Measurements from ENCODE around the gene USB1. TPM values are rescaled to one million over a fixed set of nuclear protein-coding genes. Genes with fewer than 3 reads are reported as not detected.

The USB1 gene
- total and polyA plus RNA-seq, 4 donors: 24.9 to 41.3 (median 32.9) TPM

- intact Hi-C loops (cut with DNase I): loop anchor here in 1 of 2 donors (2.0 kb wide), 1 partner anchor 61 kb away; no protein-coding TSS in a partner anchor
- Histone ChIP-seq H3K4me3 (ENCODE audit: low read length in 2 of 2) (no peak overlapping the region), H3K4me1 (ENCODE audit: control insufficient read depth in 1 of 2, insufficient read depth in 2 of 2, low read length in 2 of 2) (no peaks in the 10 kb centered on the region), H3K9me3 (ENCODE audit: control insufficient read depth, low read length) (no peaks in the 10 kb centered on the region), H3K27me3 (ENCODE audit: control insufficient read depth in 1 of 2, insufficient read depth in 2 of 2, low read length in 1 of 2) (no peaks in the 10 kb centered on the region), H3K36me3 (ENCODE audit: control insufficient read depth in 1 of 2, insufficient read depth in 2 of 2, low read length in 1 of 2) (no peaks in the 10 kb centered on the region), H3K27ac (ENCODE audit: low read depth in 1 of 2, low read length in 2 of 2) (no peak overlapping the region)
- DNase-seq: no peak
- 92 to 93% methylated on average over 6 to 7 of the region's 7 CpGs for WGBS, 2 donors
- no peak for ATAC-seq (ENCODE audit: low FRiP score)
These were observed 42.5 kb downstream of the USB1 start for GRCh38 chr16:58043571-58044155.

- Histone ChIP-seq H3K27ac (ENCODE audit: low read depth in 1 of 2, low read length in 2 of 2) (no peak overlapping the region), H3K4me3 (ENCODE audit: low read length in 2 of 2) (no peak overlapping the region), H3K4me1 (ENCODE audit: control insufficient read depth in 1 of 2, insufficient read depth in 2 of 2, low read length in 2 of 2) (no peaks in the 10 kb centered on the region), H3K9me3 (ENCODE audit: control insufficient read depth, low read length) (no peaks in the 10 kb centered on the region), H3K27me3 (ENCODE audit: control insufficient read depth in 1 of 2, insufficient read depth in 2 of 2, low read length in 1 of 2) (no peaks in the 10 kb centered on the region), H3K36me3 (ENCODE audit: control insufficient read depth in 1 of 2, insufficient read depth in 2 of 2, low read length in 1 of 2) (no peaks in the 10 kb centered on the region)
- DNase-seq (no peak), ATAC-seq (ENCODE audit: low FRiP score) (no peak)
- intact Hi-C loops (cut with DNase I): no loop called here
- WGBS, 2 donors: 92 to 93% methylated on average over 9 of the region's 9 CpGs
These were observed 43.2 kb downstream of the USB1 start for GRCh38 chr16:58044266-58045019.

GRCh38 chr16:58045096-58045495, 43.9 kb downstream of the USB1 start:
- H3K27me3 ChIP-seq (ENCODE audit: control insufficient read depth in 1 of 2, insufficient read depth in 2 of 2, low read length in 1 of 2): no peaks in the 10 kb centered on the region
- ATAC-seq (ENCODE audit: low FRiP score): no peak

GRCh38 chr16:58046054-58046881, 45.1 kb downstream of the USB1 start:
- no peaks in the 10 kb centered on the region for H3K27me3 ChIP-seq (ENCODE audit: control insufficient read depth in 1 of 2, insufficient read depth in 2 of 2, low read length in 1 of 2)
- H3K27ac ChIP-seq (ENCODE audit: low read depth in 1 of 2, low read length in 2 of 2): no peak overlapping the region
- no peaks in the 10 kb centered on the region for H3K9me3 ChIP-seq (ENCODE audit: control insufficient read depth, low read length)
- H3K4me1 ChIP-seq (ENCODE audit: control insufficient read depth in 1 of 2, insufficient read depth in 2 of 2, low read length in 2 of 2): no peaks in the 10 kb centered on the region
- ATAC-seq (ENCODE audit: low FRiP score) (no peak), DNase-seq (peak in 1 of 2 donors; percentile 70)
- intact Hi-C loops (cut with DNase I): no loop called here
- WGBS, 2 donors: 87 to 89% methylated on average over 15 to 16 of the region's 16 CpGs
- H3K36me3 ChIP-seq (ENCODE audit: control insufficient read depth in 1 of 2, insufficient read depth in 2 of 2, low read length in 1 of 2): no peaks in the 10 kb centered on the region
- no peak overlapping the region for H3K4me3 ChIP-seq (ENCODE audit: low read length in 2 of 2)

More at GRCh38 chr16:58045096-58045495, 43.9 kb downstream of the USB1 start:
- Histone ChIP-seq H3K4me3 (ENCODE audit: low read length in 2 of 2) (no peak overlapping the region), H3K4me1 (ENCODE audit: control insufficient read depth in 1 of 2, insufficient read depth in 2 of 2, low read length in 2 of 2) (no peaks in the 10 kb centered on the region), H3K36me3 (ENCODE audit: control insufficient read depth in 1 of 2, insufficient read depth in 2 of 2, low read length in 1 of 2) (no peaks in the 10 kb centered on the region), H3K9me3 (ENCODE audit: control insufficient read depth, low read length) (no peaks in the 10 kb centered on the region), H3K27ac (ENCODE audit: low read depth in 1 of 2, low read length in 2 of 2) (no peak overlapping the region)
- intact Hi-C loops (cut with DNase I): no loop called here
- 90 to 91% methylated on average over 31 of the region's 31 CpGs for WGBS, 2 donors
- DNase-seq: no peak

- Histone ChIP-seq H3K4me1 (ENCODE audit: control insufficient read depth in 1 of 2, insufficient read depth in 2 of 2, low read length in 2 of 2) (no peaks in the 10 kb centered on the region), H3K9me3 (ENCODE audit: control insufficient read depth, low read length) (no peaks in the 10 kb centered on the region), H3K27me3 (ENCODE audit: control insufficient read depth in 1 of 2, insufficient read depth in 2 of 2, low read length in 1 of 2) (no peaks in the 10 kb centered on the region), H3K27ac (ENCODE audit: low read depth in 1 of 2, low read length in 2 of 2) (no peak overlapping the region), H3K4me3 (ENCODE audit: low read length in 2 of 2) (no peak overlapping the region), H3K36me3 (ENCODE audit: control insufficient read depth in 1 of 2, insufficient read depth in 2 of 2, low read length in 1 of 2) (no peaks in the 10 kb centered on the region)
- intact Hi-C loops (cut with DNase I): no loop called here
- DNase-seq (no peak), ATAC-seq (ENCODE audit: low FRiP score) (no peak)
- 74 to 75% methylated on average over 6 of the region's 6 CpGs for WGBS, 2 donors
These were observed 45.7 kb downstream of the USB1 start for GRCh38 chr16:58046936-58047335.

GRCh38 chr16:58047557-58048348, 46.5 kb downstream of the USB1 start:
- H3K27ac ChIP-seq (ENCODE audit: low read depth in 1 of 2, low read length in 2 of 2): no peak overlapping the region
- DNase-seq: no peak
- H3K36me3 ChIP-seq (ENCODE audit: control insufficient read depth in 1 of 2, insufficient read depth in 2 of 2, low read length in 1 of 2): no peaks in the 10 kb centered on the region
- ATAC-seq (ENCODE audit: low FRiP score): no peak
- no peaks in the 10 kb centered on the region for H3K27me3 ChIP-seq (ENCODE audit: control insufficient read depth in 1 of 2, insufficient read depth in 2 of 2, low read length in 1 of 2)
- no peaks in the 10 kb centered on the region for H3K9me3 ChIP-seq (ENCODE audit: control insufficient read depth, low read length)
- intact Hi-C loops (cut with DNase I): no loop called here
- no peaks in the 10 kb centered on the region for H3K4me1 ChIP-seq (ENCODE audit: control insufficient read depth in 1 of 2, insufficient read depth in 2 of 2, low read length in 2 of 2)
- H3K4me3 ChIP-seq (ENCODE audit: low read length in 2 of 2): no peak overlapping the region
- 79 to 81% methylated on average over 19 of the region's 19 CpGs for WGBS, 2 donors

- 88 to 89% methylated on average over 13 of the region's 13 CpGs for WGBS, 2 donors
- no peaks in the 10 kb centered on the region for H3K4me1 ChIP-seq (ENCODE audit: control insufficient read depth in 1 of 2, insufficient read depth in 2 of 2, low read length in 2 of 2)
- H3K36me3 ChIP-seq (ENCODE audit: control insufficient read depth in 1 of 2, insufficient read depth in 2 of 2, low read length in 1 of 2): no peaks in the 10 kb centered on the region
- H3K27ac ChIP-seq (ENCODE audit: low read depth in 1 of 2, low read length in 2 of 2): no peak overlapping the region
- no peak for DNase-seq
- no peak overlapping the region for H3K4me3 ChIP-seq (ENCODE audit: low read length in 2 of 2)
- intact Hi-C loops (cut with DNase I): no loop called here
- H3K27me3 ChIP-seq (ENCODE audit: control insufficient read depth in 1 of 2, insufficient read depth in 2 of 2, low read length in 1 of 2): no peaks in the 10 kb centered on the region
- no peak for ATAC-seq (ENCODE audit: low FRiP score)
- H3K9me3 ChIP-seq (ENCODE audit: control insufficient read depth, low read length): no peaks in the 10 kb centered on the region
These were observed 47.5 kb downstream of the USB1 start for GRCh38 chr16:58048494-58049231.

All from aorta (tissue), 5 donors.